Stimulated activated CD4-positive, alpha-beta T cell treated with anti-CD3 and anti-CD28 coated beads, Interleukin-15, amount 100 ng/mL, for 1 hour (primary cell): ENCODE results near the gene UGT1A8.

Experiments
- DNase-seq, 2 donors: peaks; one replicate each; pipeline ENCODE4 v3.0.0-alpha.2; 2020; ENCODE audit warnings: low read depth in 1 of 2, low spot score in 1 of 2

The UGT1A8 gene

DNA sequence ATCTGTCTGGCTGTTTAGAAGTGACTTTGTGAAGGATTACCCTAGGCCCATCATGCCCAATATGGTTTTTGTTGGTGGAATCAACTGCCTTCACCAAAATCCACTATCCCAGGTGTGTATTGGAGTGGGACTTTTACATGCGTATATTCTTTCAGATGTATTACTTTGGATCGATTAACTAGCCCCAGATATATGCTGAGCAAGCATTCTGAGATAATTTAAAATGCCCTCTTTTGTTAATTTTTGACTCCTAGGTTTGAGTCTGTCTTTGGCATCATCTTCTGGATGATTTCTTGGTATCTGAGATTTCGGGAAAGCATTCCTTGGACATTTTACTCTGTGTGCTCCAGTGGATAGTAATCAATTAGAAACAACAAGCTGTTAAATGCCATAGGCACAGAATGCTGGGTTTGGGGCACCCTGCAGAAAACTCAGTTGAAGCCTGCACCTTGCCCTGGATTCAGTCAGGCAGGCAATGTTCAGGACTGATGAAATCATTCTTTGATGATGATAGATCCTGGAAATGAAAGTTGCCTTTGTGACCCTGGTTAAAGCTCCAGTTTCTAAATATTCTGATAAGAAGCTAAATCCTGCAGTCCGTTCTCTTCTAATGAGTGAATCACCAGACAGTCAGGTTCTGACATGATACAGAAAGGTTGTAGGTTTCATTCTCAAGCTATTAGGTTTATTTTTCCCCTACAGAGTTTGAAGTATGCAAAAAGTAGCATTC lies 143.8 kb downstream of the UGT1A8 start:
- DNase-seq = no peak

DNA sequence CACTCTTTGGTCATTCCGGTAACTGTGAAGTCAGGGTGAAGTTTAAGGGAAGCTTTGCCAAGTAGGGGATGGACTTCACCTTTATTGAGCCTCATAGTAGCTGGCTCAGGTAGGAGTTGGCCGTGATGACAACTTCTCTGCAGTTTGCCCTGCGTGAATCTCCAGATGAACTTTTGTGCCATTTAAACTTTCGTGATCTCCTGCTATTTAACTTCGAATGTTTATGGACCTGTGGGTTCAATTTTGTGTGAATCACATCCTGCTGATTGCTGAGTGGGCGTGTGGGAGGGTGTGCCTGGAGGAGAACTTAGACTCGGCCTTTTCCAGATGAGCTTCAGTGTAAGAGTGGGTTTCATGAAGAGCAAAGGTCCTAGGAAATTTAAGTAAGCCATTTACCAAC lies 146.8 kb downstream of the UGT1A8 start:
- DNase-seq = no peak

DNA sequence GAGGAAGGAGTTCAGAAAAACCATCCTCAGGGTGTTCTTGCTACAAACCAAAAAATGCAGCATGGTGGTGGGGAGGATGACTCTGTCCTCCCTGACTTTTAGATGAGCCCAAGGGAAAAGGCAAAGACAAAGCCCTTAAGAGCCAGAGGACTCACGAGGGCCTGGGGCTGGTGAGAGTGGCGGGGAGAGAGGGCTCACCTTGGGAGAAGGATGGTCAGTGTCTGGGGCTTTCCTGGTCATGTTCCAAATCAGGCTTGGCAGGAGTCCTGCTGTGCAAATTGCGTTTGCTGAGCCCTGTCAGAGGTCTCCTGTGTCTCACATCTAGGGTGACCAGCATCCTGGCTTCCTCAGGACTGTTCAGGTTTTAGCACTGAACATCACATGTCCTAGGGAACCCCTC lies 147.3 kb downstream of the UGT1A8 start:
- DNase-seq = no peak

DNA sequence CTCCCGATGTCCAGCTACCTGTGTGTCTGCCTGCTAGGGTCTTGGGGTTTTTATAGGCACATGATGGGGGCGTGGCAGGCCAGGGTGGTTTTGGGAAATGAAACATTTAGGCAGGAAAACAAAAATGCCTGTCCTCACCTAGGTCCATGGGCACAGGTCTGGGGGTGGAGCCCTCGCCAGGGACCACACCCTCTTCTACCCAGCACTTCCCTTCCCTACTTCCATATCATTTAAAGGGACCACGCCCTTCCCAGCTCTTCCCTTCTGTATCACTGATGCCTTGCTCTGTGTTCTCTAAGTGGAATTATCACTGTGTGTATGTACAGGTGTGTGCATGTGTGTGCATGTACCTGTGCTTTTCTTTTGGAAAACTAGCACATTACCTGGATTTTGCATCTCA lies 149.0 kb downstream of the UGT1A8 start:
- DNase-seq = no peak

DNA sequence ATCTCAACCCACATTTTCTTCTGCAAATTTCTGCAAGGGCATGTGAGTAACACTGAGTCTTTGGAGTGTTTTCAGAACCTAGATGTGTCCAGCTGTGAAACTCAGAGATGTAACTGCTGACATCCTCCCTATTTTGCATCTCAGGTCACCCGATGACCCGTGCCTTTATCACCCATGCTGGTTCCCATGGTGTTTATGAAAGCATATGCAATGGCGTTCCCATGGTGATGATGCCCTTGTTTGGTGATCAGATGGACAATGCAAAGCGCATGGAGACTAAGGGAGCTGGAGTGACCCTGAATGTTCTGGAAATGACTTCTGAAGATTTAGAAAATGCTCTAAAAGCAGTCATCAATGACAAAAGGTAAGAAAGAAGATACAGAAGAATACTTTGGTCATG lies 150.6 kb downstream of the UGT1A8 start:
- DNase-seq = no peak

DNA sequence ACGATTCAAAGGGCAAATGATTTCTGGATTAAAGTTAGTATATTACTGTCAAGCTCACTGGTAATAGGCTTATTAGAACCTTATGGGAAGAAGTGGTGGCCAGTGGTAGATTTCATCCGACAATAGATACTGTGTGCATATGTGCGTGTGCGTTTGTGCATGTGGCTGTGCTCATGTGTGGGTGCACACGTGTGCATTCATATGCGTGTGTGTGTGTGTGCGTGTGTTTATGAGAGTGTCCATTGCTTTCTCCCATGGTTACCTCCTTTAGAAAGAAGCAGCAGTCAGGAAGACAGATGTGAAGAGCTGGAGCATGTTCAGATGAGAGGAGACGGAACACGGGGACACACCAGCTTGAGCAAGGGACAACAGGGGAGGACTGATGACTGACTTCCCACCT lies 151.8 kb downstream of the UGT1A8 start:
- DNase-seq = no peak

DNA sequence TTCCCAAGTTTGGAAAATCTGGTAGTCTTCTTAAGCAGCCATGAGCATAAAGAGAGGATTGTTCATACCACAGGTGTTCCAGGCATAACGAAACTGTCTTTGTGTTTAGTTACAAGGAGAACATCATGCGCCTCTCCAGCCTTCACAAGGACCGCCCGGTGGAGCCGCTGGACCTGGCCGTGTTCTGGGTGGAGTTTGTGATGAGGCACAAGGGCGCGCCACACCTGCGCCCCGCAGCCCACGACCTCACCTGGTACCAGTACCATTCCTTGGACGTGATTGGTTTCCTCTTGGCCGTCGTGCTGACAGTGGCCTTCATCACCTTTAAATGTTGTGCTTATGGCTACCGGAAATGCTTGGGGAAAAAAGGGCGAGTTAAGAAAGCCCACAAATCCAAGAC lies 154.7 kb downstream of the UGT1A8 start:
- DNase-seq = no peak

DNA sequence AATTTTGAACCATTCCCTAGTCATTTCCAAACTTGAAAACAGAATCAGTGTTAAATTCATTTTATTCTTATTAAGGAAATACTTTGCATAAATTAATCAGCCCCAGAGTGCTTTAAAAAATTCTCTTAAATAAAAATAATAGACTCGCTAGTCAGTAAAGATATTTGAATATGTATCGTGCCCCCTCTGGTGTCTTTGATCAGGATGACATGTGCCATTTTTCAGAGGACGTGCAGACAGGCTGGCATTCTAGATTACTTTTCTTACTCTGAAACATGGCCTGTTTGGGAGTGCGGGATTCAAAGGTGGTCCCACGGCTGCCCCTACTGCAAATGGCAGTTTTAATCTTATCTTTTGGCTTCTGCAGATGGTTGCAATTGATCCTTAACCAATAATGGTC lies 155.2 kb downstream of the UGT1A8 start:
- no peak for DNase-seq

DNA sequence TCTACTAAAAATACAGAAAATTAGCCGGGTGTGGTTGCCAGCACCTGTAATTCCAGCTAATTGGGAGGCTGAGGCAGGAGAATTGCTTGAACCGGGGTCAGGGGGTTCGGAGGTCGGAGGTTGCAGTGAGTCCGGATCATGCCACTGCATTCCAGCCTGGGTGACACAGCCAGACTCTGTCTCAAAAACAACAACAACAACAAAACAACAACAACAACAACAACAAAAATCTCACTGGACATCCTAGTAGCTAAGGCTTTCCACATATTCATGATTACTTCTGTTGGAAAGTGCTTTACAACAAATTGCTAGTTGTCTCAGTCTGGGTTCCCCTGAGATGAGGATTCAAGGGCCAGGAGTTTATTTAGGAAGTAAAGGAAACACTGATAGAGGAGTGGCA lies 156.4 kb downstream of the UGT1A8 start:
- DNase-seq = no peak

DNA sequence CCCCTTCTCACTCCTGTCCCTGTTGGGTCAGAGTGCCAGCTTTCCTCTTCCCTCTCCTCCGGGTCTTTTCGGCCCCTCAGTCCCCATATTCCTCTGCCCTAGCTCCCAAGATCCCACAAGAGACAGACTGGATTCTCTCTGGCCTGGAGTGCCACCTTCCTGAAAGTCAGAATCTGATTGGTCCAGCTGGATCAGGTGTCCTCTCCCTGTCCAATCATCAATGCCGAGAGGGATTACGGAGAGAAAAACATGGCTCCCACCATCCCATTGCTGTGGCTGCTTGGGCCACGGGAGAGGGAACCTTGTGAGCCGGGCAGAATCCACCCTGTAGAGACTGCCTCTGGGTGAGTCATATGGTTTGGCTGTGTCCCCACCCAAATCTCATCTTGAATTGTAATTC lies 158.0 kb downstream of the UGT1A8 start:
- no peak for DNase-seq

DNA sequence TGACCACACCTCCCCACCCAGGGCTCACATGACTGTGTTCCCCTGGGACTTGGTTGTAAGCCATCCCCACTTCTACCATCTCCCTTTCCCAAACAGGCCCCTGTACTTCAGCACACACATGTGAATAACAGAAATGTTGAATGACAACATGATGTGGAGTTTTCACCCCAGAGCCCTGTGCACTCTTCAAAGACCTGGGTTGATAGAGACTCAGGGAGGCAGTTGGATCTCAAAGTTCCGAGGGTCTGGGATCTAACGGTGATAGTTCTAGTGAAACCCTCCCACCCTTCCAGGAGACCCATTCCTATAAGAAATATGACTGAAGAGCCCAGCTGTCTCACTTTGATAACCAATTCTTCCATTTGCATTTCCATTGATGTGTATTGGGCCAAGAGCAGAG lies 160.6 kb downstream of the UGT1A8 start, which contains the start of gene MROH2A:
TSS of gene MROH2A (plus strand) at position 301 of the 400 bp plus-strand sequence. CDS start 1,029 bp downstream, outside the sequence.
- DNase-seq = no peak

DNA sequence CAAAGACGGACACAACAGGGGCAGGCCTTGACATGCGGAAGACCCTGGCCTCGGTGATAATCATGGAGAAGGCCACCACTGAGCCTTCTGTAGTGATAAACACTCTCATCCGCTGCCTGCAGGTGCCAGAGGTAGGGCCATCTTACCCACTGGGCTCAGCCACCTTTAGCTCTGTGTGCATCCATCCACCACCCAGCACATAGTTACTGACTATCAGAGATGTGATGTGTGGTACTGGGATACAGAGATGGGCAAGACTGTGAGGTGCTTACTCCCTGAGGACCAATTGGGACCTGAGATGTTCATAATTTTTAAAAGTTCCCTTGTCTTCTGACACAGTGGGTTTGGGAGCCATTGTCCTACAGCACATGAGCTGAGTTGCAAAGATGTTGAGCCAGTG lies 162.3 kb downstream of the UGT1A8 start:
- DNase-seq = no peak

DNA sequence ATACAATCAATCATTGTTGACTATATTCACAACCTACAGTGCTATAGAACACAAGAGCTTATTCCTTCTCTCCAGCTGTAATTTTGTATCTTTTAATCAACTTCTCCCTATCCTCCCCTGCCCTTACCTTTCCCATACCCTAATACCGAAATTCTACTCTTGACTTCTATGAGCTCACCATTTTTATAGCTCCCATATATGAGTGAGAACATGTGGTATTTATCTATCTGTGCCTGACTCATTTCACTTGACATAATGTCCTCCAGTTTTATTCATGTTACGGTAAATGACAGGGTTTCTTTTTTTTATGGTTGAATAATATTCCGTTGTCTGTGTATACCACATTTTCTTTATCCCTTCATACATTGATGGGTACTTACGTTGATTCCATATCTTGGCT lies 163.3 kb downstream of the UGT1A8 start:
- no peak for DNase-seq

DNA sequence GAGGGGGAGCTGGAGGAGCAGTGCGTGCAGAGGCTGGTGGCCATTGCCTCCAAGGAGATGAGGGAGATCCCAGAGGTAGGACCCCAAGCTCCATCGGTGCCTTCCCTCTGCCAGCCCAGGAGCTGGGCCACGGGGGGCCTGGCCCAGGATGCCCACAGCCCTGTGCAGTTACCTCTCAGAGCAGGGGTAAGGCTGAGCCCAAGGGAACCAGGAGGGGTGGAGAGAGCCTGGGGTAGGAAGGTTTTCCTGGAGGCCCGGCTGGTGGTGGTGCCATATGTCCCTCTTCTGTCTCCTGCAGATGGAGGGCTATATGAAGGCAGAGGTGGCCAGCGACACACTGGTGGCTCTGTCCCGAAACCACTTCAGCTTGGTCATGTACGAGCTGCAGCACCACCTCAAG lies 172.1 kb downstream of the UGT1A8 start:
- DNase-seq = no peak

DNA sequence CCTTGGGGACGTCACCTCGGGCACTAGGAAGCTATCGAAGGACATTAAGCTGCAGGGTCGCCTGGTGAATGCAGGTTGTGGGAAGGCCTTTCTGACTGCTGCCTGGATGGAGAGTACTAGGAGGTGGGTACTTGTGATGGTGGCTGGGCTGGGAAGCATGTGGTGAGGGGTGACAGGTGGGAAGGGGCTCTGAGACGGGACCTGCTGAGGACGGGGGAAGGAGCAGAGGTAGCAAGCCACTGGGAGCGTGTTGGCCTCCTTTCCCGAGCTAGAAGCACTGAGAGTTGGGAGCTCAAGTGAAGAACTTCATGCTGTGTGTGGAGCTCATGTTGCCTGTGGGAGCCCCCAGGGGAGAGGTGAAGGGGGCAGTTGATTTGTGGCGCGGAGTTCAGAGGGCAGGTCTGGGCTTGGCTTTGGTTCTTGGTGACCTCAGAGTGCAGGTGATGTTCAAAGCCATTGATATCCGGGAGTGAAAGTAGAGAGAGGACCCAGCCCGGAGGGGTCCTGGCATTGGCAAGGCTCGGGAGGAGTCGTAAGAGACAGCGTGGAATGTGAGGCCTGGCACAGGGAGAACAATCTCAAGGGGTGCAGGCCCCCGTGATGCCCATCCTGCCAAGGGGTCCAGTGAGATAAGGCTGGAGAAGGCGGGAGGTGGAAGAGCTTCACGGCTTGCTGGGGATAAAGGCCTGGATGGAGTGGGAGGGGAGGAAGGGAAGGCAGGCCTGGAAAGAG lies 173.9 kb downstream of the UGT1A8 start:
- no peak for DNase-seq

DNA sequence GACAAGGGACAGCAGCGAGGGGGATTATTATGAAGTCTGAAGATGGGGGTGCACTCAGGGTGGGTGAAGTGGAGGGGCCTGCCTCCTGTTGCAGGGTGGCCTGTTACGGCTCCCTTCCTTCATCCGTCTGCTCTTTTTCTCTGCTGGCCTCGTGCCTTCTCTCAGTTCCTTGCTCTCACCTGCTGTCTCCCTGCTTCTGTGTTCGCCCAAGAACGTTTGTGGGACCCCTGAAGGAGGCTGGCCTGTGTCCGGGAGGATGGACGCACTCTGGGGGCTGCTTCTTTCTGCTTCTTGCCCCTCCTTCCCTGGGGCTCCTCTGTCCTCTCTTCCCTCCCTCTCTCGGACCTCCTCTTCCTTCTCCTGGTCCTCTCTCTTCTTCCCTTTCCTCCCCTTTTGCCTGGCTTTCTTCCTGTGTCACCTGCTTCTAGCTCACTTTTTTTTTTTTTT lies 174.5 kb downstream of the UGT1A8 start:
- no peak for DNase-seq

DNA sequence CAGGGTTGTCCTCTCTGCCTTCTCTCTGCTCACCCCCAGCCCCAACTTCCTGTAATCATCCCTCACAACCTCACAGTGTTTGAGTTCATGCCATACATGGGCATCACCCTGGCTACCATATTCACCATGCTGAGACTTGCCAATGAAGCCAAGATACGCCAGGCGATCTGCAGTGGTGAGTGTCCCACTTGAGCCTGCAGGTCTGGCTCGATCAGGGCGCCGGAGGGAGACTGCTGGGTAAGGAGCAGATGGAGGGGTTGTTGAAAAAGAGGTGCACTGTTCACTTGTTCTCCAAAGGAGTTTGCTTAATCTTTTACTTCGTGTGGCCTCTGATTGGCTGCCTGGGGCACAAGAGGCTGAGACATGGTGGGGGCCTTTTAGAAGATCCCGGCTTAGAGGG lies 175.3 kb downstream of the UGT1A8 start:
- no peak for DNase-seq

DNA sequence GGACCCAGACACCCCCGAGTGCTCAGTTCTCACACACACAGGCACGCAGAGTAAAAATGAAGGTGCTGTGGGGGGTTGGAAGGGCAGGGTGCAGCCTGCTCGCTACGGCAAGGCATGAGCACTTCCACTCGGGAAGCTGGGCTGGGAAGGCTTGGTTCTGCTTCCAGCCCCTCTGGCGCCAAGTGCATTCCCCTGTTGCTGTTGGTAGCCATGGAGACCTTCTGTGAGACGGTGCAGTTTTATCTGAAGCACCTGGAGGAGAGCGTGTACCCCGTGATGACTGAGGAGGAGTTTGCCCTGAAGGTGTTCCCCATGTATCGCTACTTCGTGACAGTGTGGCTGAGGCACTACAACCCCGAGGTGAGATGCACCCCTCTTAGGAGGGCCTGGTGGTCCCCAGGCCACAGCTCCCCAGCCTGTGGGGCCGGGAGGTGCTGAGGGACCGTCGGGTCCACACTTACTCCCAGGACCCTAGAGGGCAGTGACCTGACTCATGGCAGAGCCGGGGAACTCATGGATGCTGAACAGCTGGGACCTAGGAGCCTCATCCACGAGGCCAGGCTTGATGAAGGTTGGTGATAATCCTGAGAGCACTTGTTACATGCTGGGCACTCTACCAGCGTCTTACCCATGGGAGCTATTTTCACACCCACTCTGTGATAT lies 176.2 kb downstream of the UGT1A8 start:
- no peak for DNase-seq

DNA sequence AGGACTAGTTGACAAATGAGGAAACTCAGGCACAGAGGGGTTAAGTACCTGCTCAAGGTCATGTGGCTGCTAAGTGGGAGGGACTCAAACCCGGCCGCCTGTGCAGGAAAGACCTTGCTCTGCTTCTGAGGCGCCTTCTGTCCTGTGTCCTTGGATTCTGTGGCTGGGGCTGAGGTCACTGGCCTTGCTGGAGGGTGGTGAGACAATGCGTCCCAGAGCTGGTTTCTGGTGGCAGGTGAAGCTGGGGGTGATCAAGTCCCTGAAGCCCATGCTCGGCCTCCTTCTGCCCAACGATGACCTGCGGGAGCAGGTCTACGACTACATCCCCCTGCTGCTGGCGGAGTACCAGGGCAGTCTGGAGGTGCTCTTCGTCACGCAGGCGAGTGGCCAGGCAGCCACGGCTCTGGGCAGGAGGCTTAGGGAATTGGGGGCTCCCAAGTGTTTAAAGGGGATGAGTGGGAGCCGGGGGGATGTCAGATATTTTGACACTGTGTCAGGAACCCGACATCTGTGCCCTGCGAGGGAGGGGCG lies 176.8 kb downstream of the UGT1A8 start:
- DNase-seq = no peak

DNA sequence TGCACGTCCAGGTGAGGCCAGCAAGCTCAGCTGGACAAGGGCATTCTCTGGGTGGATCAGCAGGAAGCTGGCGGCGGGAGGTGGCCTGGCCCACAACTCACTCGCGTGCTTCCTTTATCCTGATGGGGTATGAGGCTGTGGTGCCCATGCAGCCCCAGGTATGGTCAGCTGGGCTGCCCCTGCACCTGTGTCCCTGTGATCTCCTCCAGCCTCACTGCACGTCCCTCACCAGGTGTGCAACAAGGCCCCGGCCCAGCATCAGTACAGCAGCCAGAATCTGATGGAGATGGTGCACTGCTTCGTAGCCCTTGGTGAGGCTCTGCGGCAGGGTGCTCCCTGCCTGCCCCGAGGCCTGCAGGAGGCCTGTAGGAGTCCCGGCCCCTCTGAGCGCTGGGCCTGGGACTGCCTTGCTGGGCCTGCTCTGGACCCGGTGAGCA lies 178.3 kb downstream of the UGT1A8 start:
- DNase-seq = no peak

DNA sequence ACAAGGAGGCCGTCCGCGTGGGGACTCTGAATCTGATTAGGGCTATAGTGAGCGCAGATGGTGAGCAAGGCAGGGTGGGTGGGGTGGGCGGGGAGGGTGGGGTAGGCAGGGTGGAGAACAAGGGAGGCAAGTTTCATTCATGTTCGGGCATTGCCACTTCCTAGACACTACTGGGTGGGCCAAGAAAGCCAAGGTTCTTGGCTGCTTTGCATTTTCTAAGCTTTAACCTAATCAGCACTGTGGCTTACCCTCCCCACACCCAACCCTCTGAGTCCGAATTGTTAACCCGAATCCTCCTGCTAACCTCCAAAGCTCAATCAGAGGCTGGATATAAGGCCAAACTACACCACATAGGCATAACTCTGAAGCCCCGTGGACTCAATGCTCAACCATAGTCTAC lies 178.8 kb downstream of the UGT1A8 start:
- no peak for DNase-seq
